ENCODE results near the gene PTPN9. TPM values are rescaled to one million over a fixed set of nuclear protein-coding genes. Genes with fewer than 3 reads are reported as not detected.

PTPN9 gene
- total and polyA plus RNA-seq, 9 donors = 16.2 to 34.4 (median 22.9) TPM

GRCh38 chr15:75455424-75455981, 123.6 kb downstream of the PTPN9 start:
- WGBS (ENCODE audit: insufficient coverage) = under 1% methylated on average over 31 of the region's 48 CpGs
- H3K36me3 ChIP-seq (ENCODE audit: control insufficient read depth, insufficient read depth, low read length) = no peaks in the 10 kb centered on the region
- peak overlapping the region; percentile 95 for H3K27ac ChIP-seq (ENCODE audit: low read length)
- H3K4me3 ChIP-seq (ENCODE audit: low read length) = peak overlapping the region; percentile 91
- H3K4me1 ChIP-seq (ENCODE audit: control insufficient read depth, insufficient read depth, low read length) = peaks cover 12% of the 10 kb centered on the region
- DNase-seq = peak; percentile 95
- no peaks in the 10 kb centered on the region for H3K9me3 ChIP-seq (replicated peaks; ENCODE audit: control insufficient read depth, low read depth, low read length)
- H3K27me3 ChIP-seq (ENCODE audit: control insufficient read depth, insufficient read depth, low read length) = no peaks in the 10 kb centered on the region

- no peaks in the 10 kb centered on the region for H3K36me3 ChIP-seq (ENCODE audit: control insufficient read depth, insufficient read depth, low read length)
- peaks cover 12% of the 10 kb centered on the region for H3K4me1 ChIP-seq (ENCODE audit: control insufficient read depth, insufficient read depth, low read length)
- H3K4me3 ChIP-seq (ENCODE audit: low read length) = peak overlapping the region; percentile 91
- H3K9me3 ChIP-seq (replicated peaks; ENCODE audit: control insufficient read depth, low read depth, low read length) = no peaks in the 10 kb centered on the region
- peak overlapping the region; percentile 95 for H3K27ac ChIP-seq (ENCODE audit: low read length)
- DNase-seq = peak; percentile 93
- under 1% methylated on average over 95 of the region's 116 CpGs for WGBS (ENCODE audit: insufficient coverage)
- H3K27me3 ChIP-seq (ENCODE audit: control insufficient read depth, insufficient read depth, low read length) = no peaks in the 10 kb centered on the region
Measured at GRCh38 chr15:75454471-75455378, 124.4 kb downstream of the PTPN9 start.

GRCh38 chr15:75453703-75454470, 125.2 kb downstream of the PTPN9 start:
- Histone ChIP-seq H3K4me3 (ENCODE audit: low read length) (peak overlapping the region; percentile 91), H3K27ac (ENCODE audit: low read length) (peak overlapping the region; percentile 100), H3K27me3 (ENCODE audit: control insufficient read depth, insufficient read depth, low read length) (no peaks in the 10 kb centered on the region), H3K4me1 (ENCODE audit: control insufficient read depth, insufficient read depth, low read length) (peaks cover 12% of the 10 kb centered on the region), H3K9me3 (replicated peaks; ENCODE audit: control insufficient read depth, low read depth, low read length) (no peaks in the 10 kb centered on the region), H3K36me3 (ENCODE audit: control insufficient read depth, insufficient read depth, low read length) (no peaks in the 10 kb centered on the region)
- peak; percentile 100 for DNase-seq
- WGBS (ENCODE audit: insufficient coverage) = under 1% methylated on average over 48 of the region's 57 CpGs

DNA sequence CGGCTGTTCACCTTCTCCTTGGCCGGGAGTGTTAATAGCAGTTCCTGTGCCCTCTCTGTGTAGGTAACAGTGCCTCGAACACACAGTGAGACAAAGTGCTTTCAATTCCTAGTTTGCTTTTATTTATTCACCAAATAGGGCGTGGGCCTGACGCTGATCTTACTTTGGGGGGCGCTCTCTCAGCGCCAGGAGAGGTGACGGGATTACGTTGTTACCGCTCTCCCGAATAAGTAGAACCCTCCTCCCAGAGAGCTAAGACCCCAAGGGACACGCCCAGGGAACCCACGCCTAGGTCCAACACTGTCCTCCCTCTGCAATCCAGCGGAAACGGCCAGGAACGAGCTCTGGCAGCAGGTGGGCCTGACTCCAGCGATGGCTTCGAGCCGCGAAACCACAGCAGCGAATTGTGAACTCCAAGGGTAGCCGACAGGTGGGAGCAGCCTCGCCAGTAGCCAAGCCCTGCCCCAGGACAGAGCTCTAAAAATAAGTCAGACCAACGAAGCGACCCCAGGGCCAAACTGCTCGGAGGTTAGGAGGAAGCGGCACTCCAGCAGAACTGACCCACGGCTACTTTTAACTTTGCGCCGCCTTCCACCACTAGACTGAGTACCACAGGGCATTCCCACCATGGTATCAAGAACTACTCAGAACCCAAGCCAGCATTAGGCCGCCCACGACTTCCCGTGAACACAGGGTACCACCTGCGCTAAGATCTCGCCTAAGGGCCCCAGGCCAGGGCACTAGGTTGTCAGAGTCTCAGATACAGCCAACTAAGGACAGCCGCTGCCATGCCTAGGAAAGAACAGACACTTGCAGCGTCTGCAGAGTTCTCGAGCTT, 126.0 kb downstream of the PTPN9 start:
- no peaks in the 10 kb centered on the region for H3K36me3 ChIP-seq (ENCODE audit: control insufficient read depth, insufficient read depth, low read length)
- WGBS (ENCODE audit: insufficient coverage) = under 1% methylated on average over 35 of the region's 38 CpGs
- peak overlapping the region; percentile 74 for H3K4me3 ChIP-seq (ENCODE audit: low read length)
- no peaks in the 10 kb centered on the region for H3K9me3 ChIP-seq (replicated peaks; ENCODE audit: control insufficient read depth, low read depth, low read length)
- H3K27ac ChIP-seq (ENCODE audit: low read length) = peak overlapping the region; percentile 100
- H3K4me1 ChIP-seq (ENCODE audit: control insufficient read depth, insufficient read depth, low read length) = peaks cover 12% of the 10 kb centered on the region
- H3K27me3 ChIP-seq (ENCODE audit: control insufficient read depth, insufficient read depth, low read length) = no peaks in the 10 kb centered on the region
- DNase-seq = peak; percentile 80

- Histone ChIP-seq H3K36me3 (ENCODE audit: control insufficient read depth, insufficient read depth, low read length) (peaks cover 3% of the 10 kb centered on the region), H3K4me1 (ENCODE audit: control insufficient read depth, insufficient read depth, low read length) (peaks cover 12% of the 10 kb centered on the region), H3K4me3 (ENCODE audit: low read length) (peak overlapping the region; percentile 74), H3K27me3 (ENCODE audit: control insufficient read depth, insufficient read depth, low read length) (no peaks in the 10 kb centered on the region), H3K27ac (ENCODE audit: low read length) (peak overlapping the region; percentile 100), H3K9me3 (replicated peaks; ENCODE audit: control insufficient read depth, low read depth, low read length) (no peaks in the 10 kb centered on the region)
- WGBS (ENCODE audit: insufficient coverage) = 0% methylated on average over 11 of the region's 16 CpGs
- peak; percentile 94 for DNase-seq
Measured at GRCh38 chr15:75452364-75452864, 126.7 kb downstream of the PTPN9 start.

DNA sequence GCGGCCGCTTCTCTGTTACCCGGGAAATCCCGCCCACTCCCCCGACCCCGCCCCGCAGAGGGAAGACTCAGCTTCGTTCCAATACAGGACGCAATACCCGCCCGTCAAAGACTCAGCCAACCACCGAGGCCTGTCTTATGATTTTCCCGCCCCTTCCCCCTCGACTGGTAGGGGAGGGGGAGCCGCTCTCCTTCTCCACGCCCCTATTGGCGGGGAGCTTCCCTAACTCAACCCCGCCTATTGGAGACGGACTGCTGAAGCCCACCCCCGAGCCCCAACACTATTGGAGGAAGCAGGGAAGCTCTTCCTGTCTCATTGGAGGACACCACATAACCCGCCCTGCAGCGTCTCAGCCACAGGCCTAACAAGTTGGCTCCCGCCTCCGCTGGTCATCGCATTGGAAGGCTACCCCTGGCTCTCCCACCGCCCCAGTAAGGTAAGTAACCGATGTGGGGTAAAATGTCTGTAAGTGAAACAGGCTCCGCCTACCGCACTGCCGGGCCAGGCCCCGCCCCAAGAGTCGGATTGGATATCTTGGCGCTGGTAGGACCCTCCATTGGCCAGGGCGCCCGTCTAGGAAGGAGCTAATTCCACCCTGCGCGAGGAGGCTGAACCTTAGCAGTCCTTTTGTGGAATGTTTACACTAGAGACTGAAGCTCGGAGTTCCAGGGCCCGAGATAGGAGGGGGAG, 127.3 kb downstream of the PTPN9 start, which contains the start of gene SIN3A:
TSS of gene SIN3A (minus strand) at position 17 of the 690 bp plus-strand sequence. CDS start 21,315 bp downstream, outside the sequence.
- DNase-seq = peak; percentile 100

GRCh38 chr15:75451202-75451673, 127.9 kb downstream of the PTPN9 start:
- H3K9me3 ChIP-seq (replicated peaks; ENCODE audit: control insufficient read depth, low read depth, low read length) = no peaks in the 10 kb centered on the region
- WGBS (ENCODE audit: insufficient coverage) = 0% methylated on average over 16 of the region's 45 CpGs
- peaks cover 12% of the 10 kb centered on the region for H3K4me1 ChIP-seq (ENCODE audit: control insufficient read depth, insufficient read depth, low read length)
- peak overlapping the region; percentile 100 for H3K27ac ChIP-seq (ENCODE audit: low read length)
- H3K4me3 ChIP-seq (ENCODE audit: low read length) = peak overlapping the region; percentile 90
- H3K27me3 ChIP-seq (ENCODE audit: control insufficient read depth, insufficient read depth, low read length) = no peaks in the 10 kb centered on the region
- H3K36me3 ChIP-seq (ENCODE audit: control insufficient read depth, insufficient read depth, low read length) = peaks cover 9% of the 10 kb centered on the region
- DNase-seq = no peak

More for the DNA sequence above, 127.3 kb downstream of the PTPN9 start, which contains the start of gene SIN3A:
- Histone ChIP-seq H3K27me3 (ENCODE audit: control insufficient read depth, insufficient read depth, low read length) (no peaks in the 10 kb centered on the region), H3K27ac (ENCODE audit: low read length) (peak within 1 kb of the TSS; percentile 100), H3K36me3 (ENCODE audit: control insufficient read depth, insufficient read depth, low read length) (peaks cover 9% of the 10 kb centered on the region), H3K4me3 (ENCODE audit: low read length) (peak within 1 kb of the TSS; percentile 90), H3K9me3 (replicated peaks; ENCODE audit: control insufficient read depth, low read depth, low read length) (no peaks in the 10 kb centered on the region), H3K4me1 (ENCODE audit: control insufficient read depth, insufficient read depth, low read length) (peaks cover 12% of the 10 kb centered on the region)
- WGBS (ENCODE audit: insufficient coverage) = 0% methylated on average over 18 of the region's 39 CpGs

DNA sequence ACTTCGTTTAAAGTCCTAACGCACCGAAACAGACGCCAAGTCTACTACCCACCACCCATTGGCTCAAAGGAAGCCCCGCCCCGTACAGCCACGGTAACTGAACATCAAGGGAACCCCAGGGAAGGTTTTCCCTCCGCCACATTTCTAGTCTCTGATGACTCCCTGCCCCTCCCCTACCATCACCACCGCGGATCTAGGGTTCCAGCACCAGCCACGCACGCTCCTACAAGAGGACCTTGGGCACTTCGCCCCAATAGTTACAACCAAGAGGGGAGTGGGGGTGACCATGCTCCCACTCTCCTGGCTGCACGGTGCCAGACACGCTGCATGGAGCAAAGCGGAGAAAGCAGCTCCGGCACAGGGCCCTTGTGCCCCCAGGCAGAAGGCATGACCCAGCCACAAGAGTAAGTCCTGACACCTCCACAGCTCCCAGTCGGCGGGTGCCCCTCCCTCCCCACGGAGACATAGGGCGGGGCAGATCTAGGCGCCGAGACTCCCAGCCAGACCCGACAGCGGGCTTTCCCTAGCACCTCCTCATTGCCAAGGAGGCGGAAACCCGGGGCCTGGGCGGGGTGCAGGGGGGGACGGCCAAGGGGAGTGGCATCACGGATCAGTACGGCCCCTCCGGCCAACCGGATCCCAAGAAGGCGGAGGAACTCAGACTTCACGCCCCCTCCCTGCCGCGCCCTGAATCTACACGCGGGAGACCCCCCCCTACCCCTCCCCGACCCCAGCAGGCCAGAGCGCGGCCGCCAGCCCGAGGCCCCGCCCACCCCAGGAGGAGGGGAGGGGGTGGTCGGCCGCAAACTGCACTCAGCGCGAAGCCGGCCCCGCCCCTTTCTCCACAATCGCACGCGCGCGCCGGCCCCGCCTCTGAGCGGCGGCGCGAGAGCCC, 128.6 kb downstream of the PTPN9 start:
- DNase-seq = peak; percentile 99
- Histone ChIP-seq H3K9me3 (replicated peaks; ENCODE audit: control insufficient read depth, low read depth, low read length) (no peaks in the 10 kb centered on the region), H3K27me3 (ENCODE audit: control insufficient read depth, insufficient read depth, low read length) (no peaks in the 10 kb centered on the region), H3K27ac (ENCODE audit: low read length) (peak overlapping the region; percentile 85), H3K4me1 (ENCODE audit: control insufficient read depth, insufficient read depth, low read length) (peaks cover 9% of the 10 kb centered on the region), H3K4me3 (ENCODE audit: low read length) (peak overlapping the region; percentile 60), H3K36me3 (ENCODE audit: control insufficient read depth, insufficient read depth, low read length) (peaks cover 11% of the 10 kb centered on the region)
- WGBS (ENCODE audit: insufficient coverage) = under 1% methylated on average over 31 of the region's 62 CpGs
